Panc1 (cell line): ENCODE results near the gene RPL27A. TPM values are rescaled to one million over a fixed set of nuclear protein-coding genes. Genes with fewer than 3 reads are reported as not detected.

Experiments
- ATAC-seq: fragments of 200-7000 bp; cut with Tn5 transposase; 2 replicates; pipeline ENCODE4 v1.9.1; 2020; ENCODE audit warnings: mild to moderate bottlenecking, moderate library complexity
- BruUV-seq: library from RNA; stranded (reverse); fragments of 400-500 nt; replicated peaks from 2 replicates; lab custom pipeline; 2021; lab: Mats Ljungman, UMichigan
- CTCF ChIA-PET: fragments of 300-600 bp; sonication (Branson Sonifier 250); formaldehyde crosslinking; loops from one replicate; lab custom pipeline; 2022; ENCODE audit warnings: antibody characterized with exemption; lab: Charles Lee
- POLR2A ChIA-PET: fragments of 300-600 bp; sonication (Branson Sonifier 250); formaldehyde crosslinking; loops from one replicate; lab custom pipeline; 2022; ENCODE audit warnings: antibody characterized with exemption; lab: Charles Lee
- DNase-seq: peaks from one replicate; pipeline ENCODE4 v3.0.0-alpha.2; 2010; ENCODE audit warnings: low read depth, low spot score
- H3K27ac ChIP-seq: 2 replicates; pipeline ENCODE4 v1.5.1; 2011; ENCODE audit warnings: mild to moderate bottlenecking, low read length, inconsistent platforms
- H3K27me3 ChIP-seq: fragments of 200-500 bp; sonication (Bioruptor generic); 2 replicates; pipeline ENCODE4 v1.6.0; 2014; ENCODE audit warnings: low read length, inconsistent platforms; ENCODE audit not compliant: control insufficient read depth, insufficient read depth
- H3K36me3 ChIP-seq: fragments of 200-500 bp; sonication (Bioruptor generic); 2 replicates; pipeline ENCODE4 v1.5.1; 2014; ENCODE audit warnings: inconsistent platforms, mild to moderate bottlenecking, low read length, moderate library complexity; ENCODE audit not compliant: control insufficient read depth, insufficient read depth
- H3K4me1 ChIP-seq: 2 replicates; pipeline ENCODE4 v1.5.1; 2011; ENCODE audit warnings: inconsistent platforms, mild to moderate bottlenecking, low read length, moderate library complexity; ENCODE audit not compliant: control insufficient read depth, insufficient read depth
- H3K4me3 ChIP-seq, 2 experiments: 2 replicates each; pipeline ENCODE4 v1.5.1; 2011 to 2012; ENCODE audit warnings: low read depth in 2 of 2, low read length in 2 of 2, mild to moderate bottlenecking in 2 of 2, inconsistent platforms in 1 of 2, moderate library complexity in 1 of 2
- H3K9me3 ChIP-seq: fragments of 200-500 bp; sonication (Bioruptor generic); 2 replicates; pipeline ENCODE4 v1.5.1; 2014; ENCODE audit warnings: low read depth, mild to moderate bottlenecking, inconsistent platforms, low read length, moderate library complexity; ENCODE audit not compliant: control insufficient read depth, insufficient read depth
- POLR2AphosphoS5 ChIP-seq: IDR thresholded peaks from 2 replicates; pipeline ENCODE4 v1.6.1; 2012; ENCODE audit warnings: mild to moderate bottlenecking, low read depth, low read length, moderate library complexity
- REST ChIP-seq, 2 experiments: IDR thresholded peaks; 2 replicates each; pipeline ENCODE4 v1.6.1; 2011 to 2012; ENCODE audit warnings: low read depth in 2 of 2, control low read depth in 1 of 2, low read length in 1 of 2, mild to moderate bottlenecking in 1 of 2, moderate library complexity in 1 of 2; ENCODE audit not compliant: insufficient read depth in 1 of 2
- SIN3A ChIP-seq: IDR thresholded peaks from 2 replicates; pipeline ENCODE4 v1.6.1; 2012; ENCODE audit warnings: low read depth, mild to moderate bottlenecking, low read length, moderate library complexity, borderline replicate concordance; ENCODE audit not compliant: insufficient read depth
- TCF7L2 ChIP-seq: IDR thresholded peaks from 2 replicates; pipeline ENCODE4 v1.6.1; 2011; ENCODE audit warnings: mild to moderate bottlenecking, low read depth, low read length, inconsistent platforms
- in situ Hi-C: cut with HindIII; loops from 2 replicates; pipeline ENCODE4 v1.10.0; 2016; ENCODE audit warnings: low sequenced_read_pairs, low pct_unique_long_range_greater_than_20kb
- intact Hi-C: fragments of 100-400 bp; cut with micrococcal nuclease; formaldehyde crosslinking; loops from one replicate; pipeline ENCODE4 v1.10.0; 2022; ENCODE audit not compliant: unreplicated experiment
- total RNA-seq: library from RNA; stranded (reverse); gene quantifications from one replicate; pipeline ENCODE4 v1.2.1, GENCODE V29; 2021; ENCODE audit not compliant: unreplicated experiment
- TF ChIP-seq, protein P1 (sequence below): fragments of 450-650 bp; IDR thresholded peaks from 2 replicates; pipeline ENCODE4 v1.5.1; 2017; ENCODE audit warnings: mild to moderate bottlenecking

The RPL27A gene
- total RNA-seq, 1 experiment from 2014 or later = 1,115 TPM

DNA sequence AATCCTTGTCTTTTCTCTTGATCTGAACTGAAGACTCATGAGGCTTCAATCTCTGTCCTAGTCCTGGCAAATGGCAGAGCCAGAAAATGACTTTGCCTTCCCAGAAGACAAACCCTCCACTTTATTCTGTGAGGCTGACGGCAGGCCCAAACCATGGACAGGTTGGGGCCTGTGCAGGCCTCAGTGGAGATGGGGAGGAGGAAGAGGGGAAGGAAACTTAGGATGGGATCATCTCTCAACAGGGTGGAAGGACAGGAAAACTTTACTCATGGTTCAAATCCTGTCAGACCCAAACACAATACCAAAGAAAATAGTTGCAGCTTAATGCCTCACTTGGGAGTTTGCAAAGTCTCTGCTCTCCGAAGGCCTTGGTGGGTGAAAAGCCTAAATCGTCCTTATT, 9.8 kb downstream of the RPL27A start:
- no peak overlapping the region for H3K4me3 ChIP-seq
- peaks cover 16% of the 10 kb centered on the region for H3K4me1 ChIP-seq
- no peak overlapping the region for H3K27ac ChIP-seq
- CTCF ChIA-PET = no interaction called here
- H3K36me3 ChIP-seq = peaks cover 3% of the 10 kb centered on the region; the same call in 1 of the 2 replicates
- no peaks in the 10 kb centered on the region for H3K27me3 ChIP-seq
- BruUV-seq = no TSS peak
- H3K9me3 ChIP-seq = no peaks in the 10 kb centered on the region
- in situ Hi-C loops = no loop called here
- ATAC-seq (no peak), DNase-seq (no peak)
- POLR2A ChIA-PET = no interaction called here
- intact Hi-C loops = no loop called here
- TF ChIP-seq SIN3A (no peak), REST (IDR thresholded peaks at IDR 0.05; ENCODE audit: insufficient read depth in 1 of 2, low read depth in 2 of 2, low read length in 1 of 2) (no peak), POLR2AphosphoS5 (no peak), TCF7L2 (no peak)
- TF ChIP-seq, protein P1, sequence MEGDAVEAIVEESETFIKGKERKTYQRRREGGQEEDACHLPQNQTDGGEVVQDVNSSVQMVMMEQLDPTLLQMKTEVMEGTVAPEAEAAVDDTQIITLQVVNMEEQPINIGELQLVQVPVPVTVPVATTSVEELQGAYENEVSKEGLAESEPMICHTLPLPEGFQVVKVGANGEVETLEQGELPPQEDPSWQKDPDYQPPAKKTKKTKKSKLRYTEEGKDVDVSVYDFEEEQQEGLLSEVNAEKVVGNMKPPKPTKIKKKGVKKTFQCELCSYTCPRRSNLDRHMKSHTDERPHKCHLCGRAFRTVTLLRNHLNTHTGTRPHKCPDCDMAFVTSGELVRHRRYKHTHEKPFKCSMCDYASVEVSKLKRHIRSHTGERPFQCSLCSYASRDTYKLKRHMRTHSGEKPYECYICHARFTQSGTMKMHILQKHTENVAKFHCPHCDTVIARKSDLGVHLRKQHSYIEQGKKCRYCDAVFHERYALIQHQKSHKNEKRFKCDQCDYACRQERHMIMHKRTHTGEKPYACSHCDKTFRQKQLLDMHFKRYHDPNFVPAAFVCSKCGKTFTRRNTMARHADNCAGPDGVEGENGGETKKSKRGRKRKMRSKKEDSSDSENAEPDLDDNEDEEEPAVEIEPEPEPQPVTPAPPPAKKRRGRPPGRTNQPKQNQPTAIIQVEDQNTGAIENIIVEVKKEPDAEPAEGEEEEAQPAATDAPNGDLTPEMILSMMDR = no peak

- intact Hi-C loops (no loop called here), in situ Hi-C loops (no loop called here)
- no TSS peak for BruUV-seq
- peaks cover 3% of the 10 kb centered on the region; the same call in 1 of the 2 replicates for H3K36me3 ChIP-seq
- TF ChIP-seq REST (IDR thresholded peaks at IDR 0.05; ENCODE audit: insufficient read depth in 1 of 2, low read depth in 2 of 2, low read length in 1 of 2) (no peak), POLR2AphosphoS5 (no peak), TCF7L2 (no peak), SIN3A (no peak)
- TF ChIP-seq, protein P1 = no peak
- no peak overlapping the region for H3K4me3 ChIP-seq
- DNase-seq (no peak), ATAC-seq (no peak)
- POLR2A ChIA-PET = no interaction called here
- H3K9me3 ChIP-seq = no peaks in the 10 kb centered on the region
- H3K4me1 ChIP-seq = peaks cover 12% of the 10 kb centered on the region
- H3K27ac ChIP-seq = no peak overlapping the region
- H3K27me3 ChIP-seq = no peaks in the 10 kb centered on the region
- CTCF ChIA-PET = no interaction called here
Measured at GRCh38 chr11:8693010-8693551, 10.5 kb downstream of the RPL27A start.
